T-helper 2 cell treated with Interferon-gamma antibody and Interleukin-4, amounts not matched to agents 100 ng/mL and 5 ng/mL, for 36 hours (primary cell): ENCODE results near the gene APOBR. TPM values are rescaled to one million over a fixed set of nuclear protein-coding genes. Genes with fewer than 3 reads are reported as not detected.

Source experiments
- total RNA-seq: library from RNA; stranded (reverse); gene quantifications from 2 replicates; pipeline ENCODE4 v1.2.3, GENCODE V29; 2022

Gene APOBR
- total RNA-seq, 1 donor from 2014 or later: 24.0 TPM

Other genes starting within 250 kb of the APOBR start
- gene SBK1, start 202.1 kb upstream of the APOBR start, total RNA-seq: 5.4 TPM in 2 replicates
- gene NPIPB6, start 131.1 kb upstream of the APOBR start, total RNA-seq: 2.0 and 2.1 TPM in 2 replicates
- gene EIF3CL, start 90.8 kb upstream of the APOBR start, total RNA-seq: 104 and 115 TPM in 2 replicates
- gene NPIPB7, start 22.3 kb upstream of the APOBR start, total RNA-seq: 0.43 and 0.66 TPM in 2 replicates
- 52.1 and 52.5 TPM in 2 replicates for gene CLN3, start 2.6 kb upstream of the APOBR start, total RNA-seq
- gene IL27, start 12.2 kb downstream of the APOBR start, total RNA-seq: not detected in 2 replicates
- not detected in 2 replicates for gene NUPR1, start 44.3 kb downstream of the APOBR start, total RNA-seq
- 43.4 and 44.1 TPM in 2 replicates for gene SGF29, start 59.3 kb downstream of the APOBR start, total RNA-seq
- 0.30 and 0.45 TPM in 2 replicates for gene SULT1A2, start 102.4 kb downstream of the APOBR start, total RNA-seq
- 7.4 and 10.0 TPM in 2 replicates for gene SULT1A1, start 115.4 kb downstream of the APOBR start, total RNA-seq
- gene NPIPB8, start 143.4 kb downstream of the APOBR start, total RNA-seq: 0.98 and 1.6 TPM in 2 replicates
- 773 and 800 TPM in 2 replicates for gene EIF3C, start 216.8 kb downstream of the APOBR start, total RNA-seq